Brain microvascular endothelial cell (primary cell): ENCODE measurements around the gene DAB1.

ENCODE experiments used
- DNase-seq: peaks from one replicate; pipeline ENCODE4 v3.0.0-alpha.2; 2020
- H3K27ac ChIP-seq: fragments of 250-450 bp; sonication (Bioruptor Pico); 2 replicates; pipeline ENCODE4 v1.5.1; 2020; ENCODE audit warnings: mild to moderate bottlenecking, moderate library complexity
- H3K27me3 ChIP-seq: fragments of 250-450 bp; sonication (Bioruptor Pico); replicated peaks from 2 replicates; pipeline ENCODE4 v1.5.1; 2020; ENCODE audit warnings: mild to moderate bottlenecking
- H3K36me3 ChIP-seq: fragments of 250-450 bp; sonication (Bioruptor Pico); replicated peaks from 2 replicates; pipeline ENCODE4 v1.5.1; 2020; ENCODE audit warnings: mild to moderate bottlenecking
- H3K4me3 ChIP-seq: 2 replicates; pipeline ENCODE4 v1.5.1; 2011; ENCODE audit warnings: low read depth, mild to moderate bottlenecking, control low read depth, low read length, moderate library complexity
- in situ Hi-C: cut with HindIII; loops from 2 replicates; pipeline ENCODE4 v1.10.0; 2017; ENCODE audit warnings: low sequenced_read_pairs, low pct_ligation_motif_present
- TF ChIP-seq, protein P1 (sequence below): IDR thresholded peaks from 2 replicates; pipeline ENCODE4 v1.5.1; 2011; ENCODE audit warnings: low read depth, mild to moderate bottlenecking, moderate library complexity, low read length, control low read depth, inconsistent platforms; ENCODE audit errors: missing control alignments

Gene DAB1

DNA sequence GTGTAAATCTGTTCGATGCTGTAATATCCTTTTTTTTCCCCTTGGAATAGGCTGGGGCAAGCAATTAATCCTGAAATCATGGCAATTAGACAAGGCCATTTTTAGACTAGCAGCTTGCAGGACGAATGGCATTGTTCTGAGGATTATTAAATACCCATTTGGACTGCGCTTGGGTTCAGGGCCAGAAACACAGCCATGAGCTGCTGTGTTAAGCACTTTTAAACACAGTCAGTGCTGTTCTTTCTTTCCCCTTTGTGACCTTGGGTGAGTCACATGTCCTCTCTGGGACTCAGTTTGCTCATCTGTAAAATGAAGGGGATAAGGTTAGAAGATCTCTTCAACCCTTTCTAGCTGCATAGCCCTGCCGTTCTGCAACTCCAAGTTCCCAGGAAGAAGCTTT is 399.4 kb downstream of the DAB1 start:
- no peak for DNase-seq
- H3K27me3 ChIP-seq = no peaks in the 10 kb centered on the region
- in situ Hi-C loops = no loop called here
- no peak overlapping the region for H3K4me3 ChIP-seq
- no peak overlapping the region for H3K27ac ChIP-seq
- H3K36me3 ChIP-seq = no peaks in the 10 kb centered on the region
- TF ChIP-seq, protein P1, sequence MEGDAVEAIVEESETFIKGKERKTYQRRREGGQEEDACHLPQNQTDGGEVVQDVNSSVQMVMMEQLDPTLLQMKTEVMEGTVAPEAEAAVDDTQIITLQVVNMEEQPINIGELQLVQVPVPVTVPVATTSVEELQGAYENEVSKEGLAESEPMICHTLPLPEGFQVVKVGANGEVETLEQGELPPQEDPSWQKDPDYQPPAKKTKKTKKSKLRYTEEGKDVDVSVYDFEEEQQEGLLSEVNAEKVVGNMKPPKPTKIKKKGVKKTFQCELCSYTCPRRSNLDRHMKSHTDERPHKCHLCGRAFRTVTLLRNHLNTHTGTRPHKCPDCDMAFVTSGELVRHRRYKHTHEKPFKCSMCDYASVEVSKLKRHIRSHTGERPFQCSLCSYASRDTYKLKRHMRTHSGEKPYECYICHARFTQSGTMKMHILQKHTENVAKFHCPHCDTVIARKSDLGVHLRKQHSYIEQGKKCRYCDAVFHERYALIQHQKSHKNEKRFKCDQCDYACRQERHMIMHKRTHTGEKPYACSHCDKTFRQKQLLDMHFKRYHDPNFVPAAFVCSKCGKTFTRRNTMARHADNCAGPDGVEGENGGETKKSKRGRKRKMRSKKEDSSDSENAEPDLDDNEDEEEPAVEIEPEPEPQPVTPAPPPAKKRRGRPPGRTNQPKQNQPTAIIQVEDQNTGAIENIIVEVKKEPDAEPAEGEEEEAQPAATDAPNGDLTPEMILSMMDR = no peak

DNA sequence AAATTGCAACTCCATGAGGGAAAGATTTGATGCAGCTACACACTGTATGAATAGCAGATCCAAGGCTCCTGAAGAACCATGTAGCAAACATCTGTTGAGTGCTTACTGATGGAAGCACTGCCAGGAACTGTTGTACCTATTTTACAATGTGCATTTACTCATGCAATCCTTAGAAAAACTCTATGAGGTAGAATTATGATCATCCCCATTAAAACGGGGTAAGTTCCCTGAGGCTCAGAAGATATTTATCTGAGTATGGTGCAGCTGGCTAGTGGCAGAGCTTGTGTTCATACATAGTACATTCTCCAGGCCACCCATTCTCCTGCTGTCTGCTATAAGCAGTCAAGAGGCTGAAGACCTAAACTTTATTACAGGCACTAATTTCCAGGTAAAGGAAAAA is 403.6 kb downstream of the DAB1 start:
- in situ Hi-C loops = no loop called here
- H3K36me3 ChIP-seq = no peaks in the 10 kb centered on the region
- H3K27ac ChIP-seq = no peak overlapping the region
- no peaks in the 10 kb centered on the region for H3K27me3 ChIP-seq
- no peak for DNase-seq
- no peak overlapping the region for H3K4me3 ChIP-seq
- TF ChIP-seq, protein P1 = no peak

DNA sequence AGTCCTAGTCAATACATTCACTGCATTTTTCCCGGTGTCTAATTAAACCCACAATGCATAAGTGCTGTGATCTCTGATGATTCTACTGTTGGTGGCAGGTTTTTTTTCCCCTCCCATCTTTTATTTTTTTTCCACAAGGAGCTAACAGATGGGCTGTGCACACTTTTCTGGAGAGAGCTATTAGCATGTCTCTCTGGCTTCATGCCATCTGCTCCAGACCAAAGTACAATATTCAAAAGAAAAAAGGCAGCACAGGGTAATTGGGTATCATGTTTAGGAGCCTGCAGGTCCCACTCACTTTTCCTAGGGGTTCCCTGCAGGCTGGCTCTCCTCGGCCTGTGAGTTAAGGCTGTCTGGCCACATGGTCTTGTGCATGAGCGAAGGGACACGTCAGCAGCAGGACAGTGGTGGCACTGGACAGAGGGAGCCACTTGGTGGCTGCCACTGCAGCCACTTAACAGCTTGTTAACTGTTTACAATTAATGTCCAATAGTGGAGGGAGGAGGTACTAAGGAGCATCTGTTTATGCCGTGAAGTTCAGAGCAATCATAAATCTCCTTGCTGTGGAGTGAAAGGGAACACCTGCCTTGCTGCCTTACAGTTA is 404.5 kb downstream of the DAB1 start:
- TF ChIP-seq, protein P1 = no peak
- Histone ChIP-seq H3K36me3 (no peaks in the 10 kb centered on the region), H3K4me3 (no peak overlapping the region), H3K27ac (no peak overlapping the region), H3K27me3 (no peaks in the 10 kb centered on the region)
- no peak for DNase-seq
- in situ Hi-C loops = no loop called here

DNA sequence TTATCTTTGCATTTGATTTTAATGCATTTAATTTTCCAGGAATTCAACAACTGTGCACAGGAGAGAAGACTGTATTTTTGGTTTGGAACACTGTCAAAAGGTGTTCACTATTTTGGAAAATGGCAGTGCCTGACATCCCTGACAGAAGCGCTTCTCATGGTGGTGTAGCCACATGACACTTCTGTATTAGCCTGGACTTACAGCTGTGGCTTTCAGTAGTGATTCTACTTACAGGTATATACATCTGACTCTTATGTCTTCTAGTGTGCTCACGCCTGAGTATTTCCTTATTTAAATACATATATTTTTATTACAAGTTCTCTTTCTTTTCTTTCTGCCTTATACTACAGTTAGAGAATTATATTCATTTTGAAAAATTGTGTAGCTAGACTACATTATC is 405.7 kb downstream of the DAB1 start:
- H3K27ac ChIP-seq = no peak overlapping the region
- DNase-seq = no peak
- H3K27me3 ChIP-seq = no peaks in the 10 kb centered on the region
- no peaks in the 10 kb centered on the region for H3K36me3 ChIP-seq
- in situ Hi-C loops = no loop called here
- TF ChIP-seq, protein P1 = no peak
- H3K4me3 ChIP-seq = no peak overlapping the region

DNA sequence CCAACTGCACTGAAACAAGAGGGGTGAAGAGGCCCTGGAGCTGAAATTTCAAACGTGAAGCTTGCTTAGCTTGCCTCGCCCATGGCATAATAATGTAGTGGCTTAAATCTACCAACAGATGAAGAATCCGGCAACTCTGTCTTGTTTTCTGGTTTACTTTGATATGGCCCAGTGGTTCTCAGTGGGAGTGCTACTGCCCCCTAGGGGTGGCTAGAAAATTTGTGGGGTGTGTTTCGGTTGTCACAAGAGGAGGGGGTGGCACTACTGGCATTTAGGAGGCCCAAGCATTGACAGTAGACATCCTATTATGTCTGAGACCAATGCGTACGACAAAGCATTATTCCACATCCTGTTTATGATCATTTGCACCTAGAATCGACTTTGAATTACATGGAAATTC is 406.1 kb downstream of the DAB1 start:
- Histone ChIP-seq H3K27ac (no peak overlapping the region), H3K27me3 (no peaks in the 10 kb centered on the region), H3K36me3 (no peaks in the 10 kb centered on the region), H3K4me3 (no peak overlapping the region)
- TF ChIP-seq, protein P1 = peak; percentile 42
- no peak for DNase-seq
- in situ Hi-C loops = no loop called here

DNA sequence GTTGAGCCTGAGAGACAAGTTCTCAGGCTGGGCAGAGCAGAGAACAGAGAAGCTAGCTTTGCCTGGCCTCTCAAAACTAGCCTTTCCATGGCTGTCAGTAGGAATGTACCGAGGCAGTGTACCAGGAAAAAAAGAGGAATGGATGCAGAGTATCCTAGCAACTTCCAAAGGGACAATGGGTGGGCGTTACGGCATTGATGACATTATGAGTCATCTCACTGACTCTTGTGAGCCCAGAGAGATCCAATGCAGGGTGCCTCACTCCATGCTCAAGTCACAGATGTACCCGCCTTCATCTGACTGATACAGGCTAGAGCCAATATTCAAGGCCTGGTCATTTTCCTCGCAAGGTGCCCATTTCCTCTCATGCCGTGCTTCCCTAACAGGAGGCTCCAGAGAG is 406.7 kb downstream of the DAB1 start:
- in situ Hi-C loops = no loop called here
- TF ChIP-seq, protein P1 = no peak
- no peak overlapping the region for H3K27ac ChIP-seq
- H3K27me3 ChIP-seq = no peaks in the 10 kb centered on the region
- H3K36me3 ChIP-seq = no peaks in the 10 kb centered on the region
- DNase-seq = no peak
- H3K4me3 ChIP-seq = no peak overlapping the region
